K562 (cell line): ENCODE results near the gene ACOT7. TPM values are rescaled to one million over a fixed set of nuclear protein-coding genes. Genes with fewer than 3 reads are reported as not detected.

Source experiments
- CBFA2T3 ChIP-seq: fragments of 450-650 bp; IDR thresholded peaks from 2 replicates; pipeline ENCODE4 v1.6.1; 2017
- CBX3 ChIP-seq, 2 experiments: IDR thresholded peaks; 1 replicate in 1 of 2; 2 replicates in 1 of 2; pipeline ENCODE4 v1.6.1; 2012; ENCODE audit warnings: inconsistent platforms in 2 of 2, low read length in 2 of 2, borderline replicate concordance in 1 of 2, control low read depth in 1 of 2
- CGGBP1 ChIP-seq: fragments of 250-450 bp; sonication (Bioruptor Pico); IDR thresholded peaks from 2 replicates; pipeline ENCODE4 v1.9.0; 2021; ENCODE audit warnings: mild to moderate bottlenecking
- CTBP1 ChIP-seq: fragments of 450-650 bp; IDR thresholded peaks from 2 replicates; pipeline ENCODE4 v1.6.1; 2016; ENCODE audit warnings: borderline replicate concordance
- EGR1 ChIP-seq: fragments of 450-650 bp; conservative IDR thresholded peaks from 2 replicates; pipeline ENCODE4 v1.6.1; 2017; ENCODE audit warnings: mild to moderate bottlenecking
- HDGF ChIP-seq: fragments of 450-650 bp; IDR thresholded peaks from 2 replicates; pipeline ENCODE4 v1.6.1; 2016
- KDM2B ChIP-seq: fragments of 250-450 bp; sonication (Bioruptor Pico); IDR thresholded peaks from 2 replicates; pipeline ENCODE4 v1.8.0; 2021; ENCODE audit warnings: mild to moderate bottlenecking, moderate library complexity
- KLF16 ChIP-seq: IDR thresholded peaks from 2 replicates; pipeline ENCODE4 v1.6.1; 2016; ENCODE audit warnings: antibody characterized with exemption
- LEF1 ChIP-seq: fragments of 450-650 bp; IDR thresholded peaks from 2 replicates; pipeline ENCODE4 v1.6.1; 2016; ENCODE audit warnings: mild to moderate bottlenecking
- MTF1 ChIP-seq: fragments of 250-450 bp; sonication (Bioruptor Pico); IDR thresholded peaks from 2 replicates; pipeline ENCODE4 v1.9.0; 2021; ENCODE audit warnings: moderate library complexity, mild to moderate bottlenecking, inconsistent platforms, borderline replicate concordance
- MYNN ChIP-seq, 2 experiments: sonication (generic); formaldehyde crosslinking in 1 of 2; IDR thresholded peaks; 2 replicates each; pipeline versions ENCODE4 v1.5.0 to v1.6.1; 2016 to 2020; ENCODE audit warnings: antibody characterized with exemption in 1 of 2, missing genetic modification reagents in 1 of 2
- NEUROD1 ChIP-seq: fragments of 150-350 bp; IDR thresholded peaks from 2 replicates; pipeline ENCODE4 v1.6.1; 2014; ENCODE audit warnings: borderline replicate concordance, low read length, low read depth; ENCODE audit not compliant: partially characterized antibody
- OTX1 ChIP-seq: fragments of 450-650 bp; formaldehyde crosslinking; IDR thresholded peaks from 2 replicates; pipeline ENCODE4 v1.4.0; 2022; ENCODE audit warnings: mild to moderate bottlenecking
- PBX2 ChIP-seq, 2 experiments: IDR thresholded peaks in 1 of 2; conservative IDR thresholded peaks in 1 of 2; 2 replicates each; pipeline ENCODE4 v1.6.1; 2016; ENCODE audit warnings: low read depth in 2 of 2, mild to moderate bottlenecking in 1 of 2, missing compliant biosample characterization in 1 of 2, missing genetic modification characterization in 1 of 2, moderate library complexity in 1 of 2
- PHB ChIP-seq: fragments of 250-450 bp; sonication (Bioruptor Pico); IDR thresholded peaks from 2 replicates; pipeline ENCODE4 v1.5.0; 2021
- RFX1 ChIP-seq: fragments of 450-650 bp; IDR thresholded peaks from 2 replicates; pipeline ENCODE4 v1.6.1; 2016; ENCODE audit warnings: mild to moderate bottlenecking, moderate library complexity
- SMARCE1 ChIP-seq: fragments of 450-650 bp; IDR thresholded peaks from 2 replicates; pipeline ENCODE4 v1.7.1; 2016; ENCODE audit warnings: mild to moderate bottlenecking
- TARDBP ChIP-seq: fragments of 450-650 bp; IDR thresholded peaks from 2 replicates; pipeline ENCODE4 v1.6.1; 2016
- TBP ChIP-seq: optimal IDR thresholded peaks from 2 replicates; pipeline ENCODE3; 2011; ENCODE audit warnings: low read depth, low read length, improper control_type of control experiment
- TEAD1 ChIP-seq, 2 experiments: fragments of 450-650 bp in 1 of 2; sonication (generic) in 1 of 2; formaldehyde crosslinking; IDR thresholded peaks; 2 replicates each; pipeline versions ENCODE4 v1.4.0 to v1.8.0; 2020 to 2022; ENCODE audit warnings: mild to moderate bottlenecking in 2 of 2, missing genetic modification reagents in 1 of 2
- ZFP30 ChIP-seq: fragments of 250-450 bp; sonication (Bioruptor Pico); IDR thresholded peaks from 2 replicates; pipeline ENCODE4 v1.8.0; 2022; ENCODE audit warnings: moderate library complexity, mild to moderate bottlenecking, inconsistent platforms, borderline replicate concordance
- ZNF431 ChIP-seq: sonication (generic); formaldehyde crosslinking; IDR thresholded peaks from 2 replicates; pipeline ENCODE4 v1.8.0; 2022; ENCODE audit warnings: mild to moderate bottlenecking, missing genetic modification reagents
- ZNF639 ChIP-seq, 2 experiments: fragments of 200-800 bp in 1 of 2; sonication (Bioruptor generic) in 1 of 2; sonication (generic) in 1 of 2; formaldehyde crosslinking in 1 of 2; IDR thresholded peaks in 1 of 2; conservative IDR thresholded peaks in 1 of 2; 2 replicates each; pipeline versions ENCODE4 v1.5.0 to v1.6.1; 2016 to 2020; ENCODE audit warnings: missing compliant biosample characterization in 1 of 2, missing genetic modification characterization in 1 of 2, missing genetic modification reagents in 1 of 2
- ZNF75A ChIP-seq: fragments of 450-650 bp; formaldehyde crosslinking; IDR thresholded peaks from 2 replicates; pipeline ENCODE4 v1.4.0; 2020; ENCODE audit warnings: mild to moderate bottlenecking
- polyA plus RNA-seq, 8 experiments: library from polyadenylated mRNA; depleted of rRNA in 4 of 8; stranded (reverse) in 5 of 8; unstranded in 3 of 8; fragments of >200 nt; fragmentation: Nextera tagmentation in 2 of 8; fragmentation: Illumina TruSeq in 1 of 8; extraction: Ambion mirVana in 2 of 8; extraction: Trizol in 1 of 8; gene quantifications; 2 replicates each; pipeline versions ENCODE4 v1.2.1 to v1.2.3, GENCODE V29; 2011 to 2014; ENCODE audit warnings: inconsistent platforms in 1 of 8, missing spikeins in 1 of 8
- total RNA-seq, 7 experiments: library from RNA; depleted of rRNA in 6 of 7; stranded (reverse); fragments of >200 nt in 6 of 7; fragmentation: Illumina TruSeq in 2 of 7; extraction: Trizol in 2 of 7; gene quantifications; 2 replicates each; pipeline versions ENCODE4 v1.2.1 to v1.2.3, GENCODE V29; 2011 to 2021; ENCODE audit warnings: low replicate concordance in 1 of 7

The ACOT7 gene
- total and polyA plus RNA-seq, 9 of the 15 experiments (the other 6 are each of a cell fraction or from before 2014, with no cell fraction given): 7.0 to 92.6 (median 37.2) TPM

- TF ChIP-seq PBX2 (CRISPR knock-in tag; IDR thresholded peaks at IDR 0.05; ENCODE audit: low read depth) (no peak), PBX2 (tag; conservative IDR thresholded peaks at IDR 0.05; ENCODE audit: low read depth) (no peak), TBP (no peak), ZFP30 (no peak), CBX3 (IDR thresholded peaks at IDR 0.05; ENCODE audit: borderline replicate concordance in 1 of 2, low read length in 2 of 2) (no peak), MTF1 (CRISPR knock-in tag) (no peak), KDM2B (CRISPR knock-in tag) (no peak), TARDBP (no peak), CTBP1 (peak; percentile 70; the same call in 1 of the 2 replicates), CBFA2T3 (peak; percentile 74), RFX1 (0 out of 2 replicates have a peak, but pooled peaks have one; percentile 19), PHB (no peak), EGR1 (no peak), OTX1 (CRISPR knock-in tag) (0 out of 2 replicates have a peak, but pooled peaks have one; percentile 30), ZNF75A (CRISPR knock-in tag) (no peak), MYNN (IDR thresholded peaks at IDR 0.05) (peak; percentile 62; the same call in 1 of the 2 replicates), MYNN (CRISPR knock-in tag; IDR thresholded peaks at IDR 0.05) (no peak), HDGF (peak; percentile 46; the same call in 1 of the 2 replicates), ZNF639 (CRISPR knock-in tag; conservative IDR thresholded peaks at IDR 0.05 in 1 of 2, IDR thresholded peaks at IDR 0.05 in 1 of 2) (peak in 1 of 2 experiments; percentile 77; a peak in 1 of 4 replicates), LEF1 (peak; percentile 67; the same call in 1 of the 2 replicates), ZNF431 (CRISPR knock-in tag) (no peak), KLF16 (no peak), TEAD1 (CRISPR knock-in tag; IDR thresholded peaks at IDR 0.05) (peak in 1 of 2 experiments; percentile 68; a peak in 1 of 4 replicates), CGGBP1 (no peak), NEUROD1 (no peak), SMARCE1 (peak; percentile 26; the same call in 1 of the 2 replicates)
Measured at GRCh38 chr1:6359216-6360116, 34.1 kb downstream of the ACOT7 start (continued).
